ENCODE data around the gene GREB1. TPM values are rescaled to one million over a fixed set of nuclear protein-coding genes. Genes with fewer than 3 reads are reported as not detected.

GREB1 gene
- polyA plus RNA-seq, 3 donors: 1.1 to 1.4 (median 1.3) TPM

DNA sequence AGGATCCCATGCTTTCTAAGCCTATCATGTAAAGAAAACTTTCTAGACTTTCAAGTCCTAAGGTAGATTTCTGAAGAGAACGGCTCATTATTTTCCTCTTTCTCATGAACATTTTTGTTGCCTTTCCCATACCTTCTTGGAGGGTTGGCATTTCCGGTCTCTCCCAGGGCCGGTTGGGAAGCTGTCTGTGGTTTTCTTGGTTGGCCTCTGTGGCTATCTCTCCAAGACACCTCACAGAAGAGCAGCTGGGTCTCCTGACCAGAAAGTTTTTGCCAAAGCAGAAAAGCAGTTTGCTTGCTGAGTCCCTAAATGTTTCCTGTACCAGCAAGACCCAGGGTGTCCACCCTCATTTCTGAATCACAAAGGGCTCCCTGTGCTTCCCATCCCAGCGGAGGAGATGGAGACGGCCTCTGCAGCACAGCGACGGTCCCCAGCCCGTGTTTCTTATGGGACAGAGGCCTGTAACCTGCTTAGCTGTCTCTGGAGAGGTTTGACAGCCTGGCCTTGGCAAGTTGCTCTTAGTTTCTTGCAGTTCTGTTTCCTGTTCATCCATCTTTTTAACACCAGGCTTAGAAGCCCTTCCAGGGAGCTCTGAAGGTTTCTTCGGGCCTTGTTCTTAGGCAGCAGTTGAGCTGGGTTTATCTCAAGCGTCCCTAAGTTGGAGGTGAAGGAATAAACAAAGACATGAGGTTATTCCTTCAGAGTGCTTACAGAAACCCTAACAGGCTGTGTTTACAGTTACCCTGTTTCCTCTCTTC is 39.8 kb downstream of the GREB1 start:
- 77 to 90% (median 78%) methylated on average over 10 of the region's 10 CpGs for WGBS, 3 donors
- H3K27ac ChIP-seq (ENCODE audit: low read depth, low read length): no peak overlapping the region

DNA sequence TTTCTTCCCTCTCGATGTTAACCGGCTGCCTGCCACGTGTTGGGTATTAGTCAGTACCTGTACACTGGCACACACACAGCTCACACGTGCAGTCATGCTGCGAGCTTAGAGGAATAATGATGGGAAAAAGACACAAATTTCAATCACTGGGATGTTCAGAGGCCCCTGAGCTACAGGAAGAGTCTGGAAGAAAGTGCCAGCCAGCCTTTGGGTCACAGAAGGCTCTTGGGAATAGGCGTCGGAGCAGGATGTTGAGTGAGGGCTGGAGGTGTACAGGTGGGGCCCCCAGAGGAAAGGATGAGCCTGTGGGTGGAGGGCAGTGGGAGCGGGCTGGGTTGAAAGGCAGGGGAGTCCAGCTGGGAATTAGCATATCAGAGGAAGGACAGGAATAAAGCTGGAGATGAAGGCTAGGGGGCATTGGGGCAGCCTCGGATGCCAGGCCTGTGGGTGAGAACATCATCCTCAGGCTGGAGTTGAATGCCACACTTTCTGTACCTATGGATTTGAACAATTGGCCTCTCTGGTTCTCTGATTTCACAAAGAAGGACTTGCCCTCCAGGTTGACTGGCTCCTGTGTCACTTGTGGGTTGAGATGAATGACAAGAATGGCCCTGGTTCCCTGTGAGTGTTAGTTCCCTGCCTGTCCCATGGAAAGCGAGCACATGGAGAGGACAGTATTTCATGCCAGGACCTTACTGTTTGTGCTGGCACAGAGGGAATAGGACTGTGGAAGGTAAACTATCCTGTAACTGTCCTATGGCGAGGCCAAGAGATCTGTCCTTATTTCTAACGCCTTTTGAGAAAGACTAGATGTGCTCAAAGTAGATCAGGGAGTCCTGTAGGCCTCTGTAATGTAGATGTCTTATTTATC is 40.6 kb downstream of the GREB1 start:
- WGBS, 3 donors: 86 to 88% (median 87%) methylated on average over 12 of the region's 12 CpGs
- H3K27ac ChIP-seq (ENCODE audit: low read depth, low read length): no peak overlapping the region

DNA sequence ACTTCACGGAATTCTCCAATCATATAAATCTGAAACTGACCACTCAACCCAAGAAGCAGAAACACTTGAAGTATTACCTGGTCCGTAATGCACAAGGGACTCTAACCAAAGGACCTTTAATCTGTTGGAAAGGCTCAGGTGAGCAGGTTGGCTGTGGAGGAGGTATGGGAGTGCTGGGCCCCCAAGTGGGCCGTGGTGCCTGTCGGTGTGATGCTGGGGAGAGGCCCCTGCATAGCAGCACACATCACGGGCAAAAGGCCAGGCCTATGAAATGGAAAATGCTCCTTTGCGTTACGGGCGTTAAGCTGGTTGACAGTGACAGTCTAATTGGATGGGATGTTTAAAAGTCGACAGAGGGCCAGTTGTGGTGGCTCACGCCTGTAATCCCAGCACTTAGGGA is 42.6 kb downstream of the GREB1 start:
- 92 to 96% (median 96%) methylated on average over 10 of the region's 10 CpGs for WGBS, 3 donors
- H3K27ac ChIP-seq (ENCODE audit: low read depth, low read length): no peak overlapping the region

DNA sequence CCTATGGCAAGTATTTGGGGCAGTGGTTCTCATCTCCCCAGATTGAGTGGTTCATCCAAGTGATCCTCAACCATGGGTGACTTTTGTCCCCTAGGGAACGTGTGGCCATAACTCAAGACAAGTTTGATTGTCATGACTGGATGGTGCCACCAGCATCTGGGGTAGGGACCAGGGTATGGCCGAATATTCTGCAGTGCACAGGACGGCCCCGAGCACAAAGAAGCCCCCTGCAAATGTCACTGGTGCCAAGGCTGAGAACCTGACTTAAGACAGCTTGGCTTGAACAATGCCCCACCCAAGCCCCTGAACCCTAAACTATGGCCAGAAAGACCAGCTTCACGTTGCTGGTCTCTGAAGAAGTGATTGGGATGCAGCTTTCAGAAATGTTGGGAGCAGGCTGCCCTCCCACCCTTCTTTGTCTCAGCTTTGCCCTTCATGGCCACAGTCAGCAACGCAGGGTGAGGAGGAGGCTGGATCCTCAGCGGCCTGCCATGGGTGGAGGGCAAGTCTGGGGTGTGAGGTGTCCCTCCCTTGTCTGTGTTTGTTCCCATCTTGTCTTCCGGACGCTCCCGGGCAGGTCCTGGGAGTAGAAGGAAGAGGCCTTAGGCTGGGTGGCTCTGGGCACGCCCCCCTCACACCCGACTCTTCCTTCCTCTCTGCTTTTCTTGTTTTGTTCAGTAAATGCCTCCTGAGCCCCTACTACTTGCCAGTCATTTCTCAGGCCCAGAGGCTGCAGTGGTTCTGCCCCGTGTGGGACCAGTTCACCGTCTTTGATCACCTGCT is 43.4 kb downstream of the GREB1 start:
- WGBS, 3 donors: 69 to 86% (median 76%) methylated on average over 14 of the region's 14 CpGs

DNA sequence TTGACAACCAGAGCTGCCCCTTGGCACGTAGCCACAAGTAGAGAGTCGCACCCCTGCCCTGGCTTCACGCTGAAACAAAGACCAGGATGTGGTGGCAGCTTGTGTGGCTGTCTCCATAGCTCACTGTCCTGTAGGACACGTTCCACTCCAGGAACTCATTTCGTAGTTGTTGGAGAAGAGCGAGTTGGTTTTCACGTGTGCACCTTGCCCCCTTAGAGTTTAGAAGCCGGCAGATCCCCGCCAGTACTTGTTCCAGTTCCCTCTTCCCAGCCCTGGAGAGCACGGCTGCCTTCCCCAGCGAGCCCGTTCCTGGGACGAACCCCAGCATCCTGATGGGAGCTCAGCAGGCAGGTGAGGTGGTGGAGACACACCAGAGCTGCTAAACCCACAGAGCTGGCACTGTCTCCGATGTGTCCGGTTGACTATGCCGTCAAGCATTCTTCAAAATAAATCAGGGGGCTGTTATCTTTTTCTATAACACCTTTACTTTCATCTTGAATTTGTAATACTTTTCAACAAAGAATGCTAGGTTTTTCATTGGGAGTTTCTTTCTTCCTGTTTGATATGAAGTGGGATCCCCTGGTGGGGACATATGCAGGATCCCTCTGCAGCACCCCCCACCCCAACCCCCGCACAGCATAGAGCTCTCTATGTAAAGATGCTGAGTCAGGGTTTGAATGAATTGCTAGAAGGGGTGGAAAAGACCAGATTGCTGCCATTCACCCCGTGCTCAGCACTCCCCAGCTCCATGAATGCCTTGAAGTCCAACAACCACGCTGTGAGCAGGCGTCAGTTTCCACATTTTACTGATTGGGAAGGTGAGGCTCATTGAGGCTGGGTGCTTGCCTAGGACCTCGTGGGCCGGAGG is 44.5 kb downstream of the GREB1 start:
- WGBS, 3 donors: 83 to 86% (median 85%) methylated on average over 22 of the region's 22 CpGs
- no peak overlapping the region for H3K27ac ChIP-seq (ENCODE audit: low read depth, low read length)

More for the DNA sequence above, 43.4 kb downstream of the GREB1 start:
- no peak overlapping the region for H3K27ac ChIP-seq (ENCODE audit: low read depth, low read length)

DNA sequence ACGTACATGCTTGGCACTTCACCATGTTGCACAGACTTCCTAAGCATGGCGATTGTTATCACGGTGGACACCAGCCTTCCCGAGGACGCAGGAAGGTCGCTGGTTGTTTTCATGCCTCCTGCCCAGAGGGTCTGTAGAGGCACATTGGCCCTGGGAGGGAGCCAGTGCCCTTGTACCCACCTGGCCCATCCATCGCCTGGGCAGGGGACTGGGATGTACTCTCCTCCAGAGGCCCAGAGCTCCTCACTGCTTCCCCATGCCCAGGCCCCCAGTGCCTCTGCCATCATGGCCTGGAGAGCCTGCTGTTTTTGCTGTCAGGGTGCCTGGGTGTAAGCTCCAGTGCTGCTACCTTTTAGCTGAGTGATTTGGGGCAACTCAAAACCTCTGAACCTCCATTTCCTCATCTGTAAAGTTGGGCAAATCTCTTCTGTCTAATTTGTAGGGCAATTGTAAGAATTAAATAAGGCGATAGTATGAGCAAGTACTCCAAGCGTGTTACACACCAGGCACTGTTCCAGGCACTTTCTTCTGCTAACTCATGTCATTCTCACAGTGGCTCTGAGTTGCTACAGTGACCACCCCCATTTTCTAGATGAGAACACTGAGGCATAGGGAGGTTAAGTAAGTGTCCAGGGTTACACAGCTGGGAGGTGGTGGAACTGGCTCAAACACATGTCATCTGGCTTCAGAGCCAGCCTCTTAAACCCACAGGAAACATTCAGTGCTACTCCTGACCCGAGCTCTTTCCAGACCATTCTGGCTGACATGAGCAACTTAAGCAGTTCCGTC is 45.3 kb downstream of the GREB1 start:
- H3K27ac ChIP-seq (ENCODE audit: low read depth, low read length): no peak overlapping the region
- WGBS, 3 donors: 89 to 91% (median 89%) methylated on average over 11 of the region's 11 CpGs

DNA sequence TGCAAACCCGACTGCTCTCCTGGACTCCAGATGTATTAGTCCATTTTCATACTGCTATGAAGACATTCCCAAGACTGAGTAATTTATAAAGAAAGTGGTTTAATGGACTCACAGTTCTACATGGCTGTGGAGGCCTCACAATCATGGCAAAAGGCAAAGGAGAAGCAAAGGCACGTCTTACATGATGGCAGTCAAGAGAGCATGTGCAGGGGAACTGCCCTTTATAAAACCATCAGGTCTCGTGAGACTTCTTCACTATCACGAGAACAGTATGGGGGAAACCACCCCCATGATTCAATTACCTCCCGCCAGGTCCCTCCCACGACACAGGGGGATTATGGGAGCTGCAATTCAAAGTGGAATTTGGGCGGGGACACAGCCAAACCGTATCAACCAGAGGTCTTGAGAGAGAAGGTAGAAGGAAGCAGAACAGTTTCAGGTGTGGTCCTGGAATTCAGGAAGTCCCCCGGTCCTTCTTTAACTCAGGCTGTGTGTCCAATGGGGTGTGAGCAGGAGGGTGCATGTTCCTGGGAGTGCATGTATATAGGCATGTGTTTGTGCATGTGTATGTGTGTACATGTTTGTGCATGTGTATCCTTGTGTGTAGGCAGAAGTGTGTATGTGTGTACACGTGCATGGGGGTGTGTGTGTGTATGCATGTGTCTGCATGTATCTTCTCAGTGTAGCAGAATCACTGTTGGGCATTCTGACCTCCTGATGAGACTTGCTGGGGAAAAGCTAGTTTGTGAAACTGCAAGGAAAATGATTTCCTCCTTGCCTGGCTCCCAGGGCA is 46.2 kb downstream of the GREB1 start:
- 79 to 81% (median 80%) methylated on average over 10 of the region's 10 CpGs for WGBS, 3 donors
- no peak overlapping the region for H3K27ac ChIP-seq (ENCODE audit: low read depth, low read length)

DNA sequence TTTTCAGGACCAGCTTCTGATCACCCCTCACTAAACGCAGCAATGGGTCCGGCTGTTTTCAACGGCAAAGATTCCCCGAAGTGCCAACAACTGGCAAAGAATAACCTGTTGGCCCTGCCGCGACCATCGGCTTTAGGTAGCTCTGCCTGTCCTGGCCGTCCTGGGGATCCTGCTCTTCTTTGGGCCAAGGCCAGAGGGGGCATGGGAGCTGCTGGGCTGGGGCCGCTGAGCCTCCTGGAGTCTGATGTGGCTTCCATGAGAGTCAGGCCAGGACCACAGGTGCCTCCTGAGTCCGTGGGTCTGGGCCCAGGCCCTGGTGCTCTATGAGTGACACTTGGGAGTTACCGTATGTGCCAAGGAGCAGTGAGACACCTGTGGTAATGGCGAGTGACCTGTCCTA is 46.9 kb downstream of the GREB1 start:
- 89 to 93% (median 89%) methylated on average over 12 of the region's 12 CpGs for WGBS, 3 donors
- no peak overlapping the region for H3K27ac ChIP-seq (ENCODE audit: low read depth, low read length)

DNA sequence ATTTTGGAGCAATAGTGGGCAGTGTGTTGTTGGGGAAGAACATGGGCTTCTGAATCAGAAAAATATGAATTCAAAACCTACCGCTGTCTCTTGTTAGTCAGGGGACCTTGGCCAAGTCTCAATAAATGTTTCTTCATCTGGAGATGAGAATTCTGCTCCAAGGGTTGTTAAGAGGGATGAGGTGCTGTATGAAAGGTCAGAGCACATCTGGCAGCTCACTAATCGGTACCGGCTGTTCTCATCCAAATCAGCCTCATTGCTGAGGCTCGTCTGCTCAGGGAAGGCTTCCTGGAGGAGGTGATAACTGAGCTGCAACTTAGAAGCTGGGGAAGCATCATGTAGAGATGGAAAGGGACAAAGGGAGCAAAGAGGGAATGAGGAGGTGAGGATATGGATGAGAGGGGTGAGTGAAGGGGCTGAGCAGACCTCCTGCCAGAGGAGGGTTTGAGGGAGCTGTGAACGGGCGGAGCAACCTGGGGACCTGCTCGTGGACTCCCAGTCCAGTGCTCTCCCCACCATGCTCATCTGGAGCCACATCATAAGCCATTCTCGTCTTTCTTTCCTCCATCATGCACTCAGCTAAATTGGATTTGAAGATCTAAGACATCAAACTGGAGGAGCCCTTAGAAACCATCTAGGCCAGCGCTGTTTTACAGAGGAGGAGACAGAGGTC is 47.4 kb downstream of the GREB1 start:
- no peak overlapping the region for H3K27ac ChIP-seq (ENCODE audit: low read depth, low read length)
- WGBS, 3 donors: 84 to 93% (median 90%) methylated on average over 9 of the region's 9 CpGs

DNA sequence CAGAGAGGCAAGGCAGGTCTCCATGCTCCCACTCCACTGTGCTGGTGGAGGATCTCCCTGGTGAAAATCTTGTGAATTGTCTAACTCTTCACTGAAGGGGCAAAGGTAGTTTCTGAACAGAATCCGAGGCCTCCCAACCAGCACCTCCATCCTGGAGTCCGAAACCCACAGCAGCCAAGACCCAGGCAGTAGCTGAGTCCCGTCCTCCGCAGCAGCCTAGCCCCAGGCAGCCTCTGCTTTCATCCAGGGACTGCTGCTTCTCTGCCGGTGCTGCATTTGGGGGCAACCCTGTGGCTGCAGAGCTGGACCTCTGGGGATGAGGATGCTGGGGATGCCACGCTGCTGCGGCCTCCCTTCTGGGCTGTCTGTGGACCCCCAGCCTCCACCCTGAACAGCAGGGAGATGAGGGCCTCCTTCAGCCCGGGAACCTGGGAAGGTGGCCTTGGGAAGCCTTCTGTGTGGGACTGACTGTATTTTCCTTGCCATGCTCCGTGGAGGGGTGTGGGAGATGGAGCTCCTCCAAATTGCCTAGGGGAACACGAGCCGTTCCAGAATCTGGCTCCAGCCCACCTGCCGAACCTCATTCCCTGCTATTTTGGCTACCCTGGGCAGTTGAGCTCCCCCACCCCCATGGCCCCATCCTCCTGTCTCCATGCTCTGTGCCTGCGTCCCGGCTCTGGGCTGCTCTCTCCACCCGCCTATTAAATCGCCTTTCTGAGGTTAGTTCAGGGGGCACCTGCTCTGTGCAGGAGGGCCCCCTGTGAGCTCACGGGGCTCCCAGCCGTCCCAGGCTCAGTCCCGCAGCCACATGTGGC is 48.2 kb downstream of the GREB1 start:
- WGBS, 3 donors: 78 to 84% (median 80%) methylated on average over 19 of the region's 19 CpGs

DNA sequence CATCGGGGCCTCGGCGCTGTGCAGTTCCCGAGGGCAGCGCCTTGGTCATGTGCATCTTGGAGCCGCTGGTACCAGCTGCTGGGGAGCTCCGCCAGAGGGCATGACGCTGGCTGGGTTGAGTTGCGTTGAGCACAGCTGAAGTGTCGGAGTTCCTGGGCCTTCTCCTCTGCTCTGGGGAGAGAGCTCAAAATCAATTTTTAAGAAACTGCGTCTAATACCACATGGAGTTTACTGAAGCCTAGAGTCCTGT is 48.7 kb downstream of the GREB1 start:
- 61 to 77% (median 76%) methylated on average over 11 of the region's 11 CpGs for WGBS, 3 donors
- H3K27ac ChIP-seq (ENCODE audit: low read depth, low read length): no peak overlapping the region

More for the DNA sequence above, 48.2 kb downstream of the GREB1 start:
- H3K27ac ChIP-seq (ENCODE audit: low read depth, low read length): no peak overlapping the region

DNA sequence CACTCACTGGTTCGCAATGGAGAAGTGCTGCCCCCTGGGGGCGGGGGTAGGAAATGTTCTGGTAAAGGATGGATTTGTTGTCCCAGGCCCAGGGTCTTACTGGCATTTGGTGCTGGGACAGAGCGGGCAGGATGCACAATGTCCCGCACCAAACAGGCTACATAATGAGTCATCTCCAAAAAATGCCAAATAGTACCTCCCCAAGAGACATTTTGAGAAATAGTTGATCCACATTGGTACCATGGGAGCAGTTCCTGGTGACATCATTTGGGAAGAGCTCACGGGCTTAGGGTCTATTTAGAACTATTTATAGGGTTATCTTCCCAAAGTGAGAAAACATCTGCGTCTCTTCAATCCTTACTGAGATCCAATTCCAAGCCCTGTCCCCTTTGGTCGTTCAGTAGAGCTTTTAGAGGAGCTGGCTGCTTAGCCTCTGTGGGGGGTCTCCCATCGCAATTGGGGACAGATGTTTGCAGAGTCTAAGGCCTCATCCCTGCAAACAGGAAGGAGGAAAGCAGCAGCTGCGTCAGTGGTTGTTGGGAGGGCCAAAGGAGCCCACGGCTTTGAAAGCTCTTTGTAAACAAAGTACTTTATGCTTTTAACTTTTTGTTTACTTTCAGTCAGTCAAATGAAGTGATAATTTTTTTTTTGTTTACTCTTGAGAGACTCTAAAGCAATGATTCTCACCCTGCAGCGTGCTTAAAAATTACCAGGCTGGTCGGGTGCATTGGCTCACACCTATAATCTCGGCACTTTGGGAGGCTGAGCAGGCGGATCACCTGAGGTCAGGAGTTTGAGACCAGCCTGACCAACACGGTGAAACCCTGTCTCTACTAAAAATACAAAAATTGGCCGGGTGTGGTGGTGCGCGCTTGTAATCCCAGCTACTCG is 49.3 kb downstream of the GREB1 start:
- H3K27ac ChIP-seq (ENCODE audit: low read depth, low read length): no peak overlapping the region
- 38 to 47% (median 42%) methylated on average over 19 of the region's 19 CpGs for WGBS, 3 donors

DNA sequence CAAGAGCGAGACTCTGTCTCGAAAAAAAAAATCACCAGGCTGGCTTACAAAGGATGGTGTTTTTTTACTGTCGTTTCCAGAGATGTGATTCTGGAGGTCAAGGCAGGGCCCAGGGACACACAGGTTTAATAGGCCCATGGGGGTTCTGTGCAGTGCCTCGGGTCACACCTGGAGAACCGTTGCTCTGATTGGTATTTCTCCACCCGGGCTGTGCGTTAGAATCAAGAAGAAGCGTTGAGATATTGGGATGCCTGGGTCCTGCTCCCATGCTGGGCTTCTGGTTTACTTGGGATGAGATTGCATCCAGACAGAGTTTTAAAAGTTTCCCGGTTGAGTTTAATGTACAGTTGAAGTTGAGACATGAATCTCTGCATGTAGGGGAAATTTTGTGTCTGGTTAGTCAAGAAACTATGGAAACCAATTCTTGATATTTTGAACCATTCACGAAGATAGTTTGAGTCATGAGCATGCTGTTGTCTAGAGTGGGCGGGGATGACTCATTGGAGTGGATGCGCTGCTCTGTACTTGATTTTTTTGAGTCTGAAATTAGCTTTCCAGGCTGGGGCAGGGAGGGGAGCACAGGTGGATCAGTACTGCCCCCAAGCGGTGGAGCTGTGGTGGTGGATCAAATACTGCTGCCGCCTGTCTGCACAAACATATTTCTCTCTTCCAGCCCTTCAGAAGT is 50.1 kb downstream of the GREB1 start:
- no peak overlapping the region for H3K27ac ChIP-seq (ENCODE audit: low read depth, low read length)
- 52 to 57% (median 53%) methylated on average over 14 of the region's 14 CpGs for WGBS, 3 donors

DNA sequence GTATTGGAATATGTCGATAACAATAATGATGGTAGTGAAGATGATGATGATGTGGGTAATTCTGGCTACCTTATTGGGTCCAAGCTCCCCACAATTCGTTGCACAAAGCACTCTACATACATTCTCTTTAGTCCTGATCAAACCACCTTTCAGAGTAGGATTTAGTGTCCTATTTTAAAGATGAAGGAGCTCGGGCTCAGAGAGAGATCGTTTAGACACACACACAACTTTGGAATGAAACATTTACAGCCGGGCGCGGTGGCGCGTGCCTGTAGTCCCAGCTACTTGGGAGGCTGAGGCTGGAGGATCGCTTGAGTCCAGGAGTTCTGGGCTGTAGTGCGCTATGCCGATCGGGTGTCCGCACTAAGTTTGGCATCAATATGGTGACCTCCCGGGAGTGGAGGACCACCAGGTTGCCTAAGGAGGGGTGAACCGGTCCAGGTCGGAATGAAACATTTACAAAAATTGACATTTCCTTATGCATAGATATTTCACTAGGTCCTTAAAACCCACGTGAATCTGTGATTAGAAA is 50.7 kb downstream of the GREB1 start:
- H3K27ac ChIP-seq (ENCODE audit: low read depth, low read length): no peak overlapping the region
- 75 to 81% (median 78%) methylated on average over 18 of the region's 18 CpGs for WGBS, 3 donors
